ENCODE data around the gene DAAM1. TPM values are rescaled to one million over a fixed set of nuclear protein-coding genes. Genes with fewer than 3 reads are reported as not detected.
A peak's percentile ranks its signal among the peaks of the same experiment; 100 is the strongest.

Gene DAAM1
- total RNA-seq, 2 donors from 2014 or later, result 61.4 to 67.0 TPM

- H3K4me3 ChIP-seq, result no peak overlapping the region
- no peaks in the 10 kb centered on the region for H3K9me3 ChIP-seq
- H3K4me1 ChIP-seq, result peaks cover 0 to 52% of the 10 kb centered on the region in 2 donors
- H3K27ac ChIP-seq, result peak overlapping the region; percentile 32 to 73
- no peak for DNase-seq (ENCODE audit: low spot score)
- no peaks in the 10 kb centered on the region for H3K27me3 ChIP-seq
- TF ChIP-seq CTCF (IDR thresholded peaks at IDR 0.05), result no peak
- peaks cover 20% of the 10 kb centered on the region for H3K36me3 ChIP-seq
Observed at GRCh38 chr14:59294662-59294992, 106.2 kb downstream of the DAAM1 start.

DNA sequence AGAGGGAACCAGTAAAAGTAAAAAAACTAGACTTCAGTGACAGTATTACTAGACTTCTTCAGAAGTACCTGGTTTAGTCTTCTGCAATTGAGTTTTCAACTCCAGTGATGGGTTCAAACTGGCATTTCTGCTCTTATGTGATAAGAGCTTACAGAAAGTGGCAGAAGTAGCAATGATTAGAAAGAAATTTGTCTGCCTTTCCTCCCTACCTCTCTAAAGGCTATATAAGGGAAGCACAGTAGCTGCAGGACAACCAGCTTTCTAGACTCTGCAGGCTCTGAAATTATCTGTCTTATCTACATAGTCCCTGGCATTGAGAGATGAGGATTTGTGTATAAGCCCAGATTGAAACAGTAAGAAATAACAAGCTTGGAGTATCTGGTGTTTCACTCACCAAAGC lies 107.5 kb downstream of the DAAM1 start:
- peaks cover 0 to 56% of the 10 kb centered on the region in 2 donors for H3K4me1 ChIP-seq
- DNase-seq (ENCODE audit: low spot score), result no peak
- peaks cover 16% of the 10 kb centered on the region for H3K36me3 ChIP-seq
- TF ChIP-seq CTCF (IDR thresholded peaks at IDR 0.05), result no peak
- H3K4me3 ChIP-seq, result no peak overlapping the region
- H3K27me3 ChIP-seq, result no peaks in the 10 kb centered on the region
- peak overlapping the region in 1 of 2 donors; percentile 73 for H3K27ac ChIP-seq
- no peaks in the 10 kb centered on the region for H3K9me3 ChIP-seq

DNA sequence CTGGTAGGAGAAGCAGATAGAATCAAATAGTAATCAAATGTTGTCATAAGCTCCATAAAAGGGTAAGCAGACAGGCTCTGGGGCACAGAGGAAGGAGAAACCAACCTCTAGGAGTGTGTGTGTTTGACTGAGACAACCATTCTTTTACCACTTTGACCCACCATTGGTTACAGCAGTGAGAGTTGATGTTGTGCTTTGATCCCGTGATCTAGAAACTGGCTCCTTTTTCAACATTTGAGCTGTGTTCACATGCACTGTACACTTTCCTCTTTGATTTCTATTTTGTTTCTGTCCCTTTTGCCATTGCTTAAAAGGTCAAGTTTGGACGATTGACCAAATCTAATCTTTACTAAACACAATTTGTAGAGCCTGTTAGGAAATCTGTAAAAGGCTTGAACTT lies 108.0 kb downstream of the DAAM1 start:
- peaks cover 0 to 62% of the 10 kb centered on the region in 2 donors for H3K4me1 ChIP-seq
- peak overlapping the region in 1 of 2 donors; percentile 73 for H3K27ac ChIP-seq

DNA sequence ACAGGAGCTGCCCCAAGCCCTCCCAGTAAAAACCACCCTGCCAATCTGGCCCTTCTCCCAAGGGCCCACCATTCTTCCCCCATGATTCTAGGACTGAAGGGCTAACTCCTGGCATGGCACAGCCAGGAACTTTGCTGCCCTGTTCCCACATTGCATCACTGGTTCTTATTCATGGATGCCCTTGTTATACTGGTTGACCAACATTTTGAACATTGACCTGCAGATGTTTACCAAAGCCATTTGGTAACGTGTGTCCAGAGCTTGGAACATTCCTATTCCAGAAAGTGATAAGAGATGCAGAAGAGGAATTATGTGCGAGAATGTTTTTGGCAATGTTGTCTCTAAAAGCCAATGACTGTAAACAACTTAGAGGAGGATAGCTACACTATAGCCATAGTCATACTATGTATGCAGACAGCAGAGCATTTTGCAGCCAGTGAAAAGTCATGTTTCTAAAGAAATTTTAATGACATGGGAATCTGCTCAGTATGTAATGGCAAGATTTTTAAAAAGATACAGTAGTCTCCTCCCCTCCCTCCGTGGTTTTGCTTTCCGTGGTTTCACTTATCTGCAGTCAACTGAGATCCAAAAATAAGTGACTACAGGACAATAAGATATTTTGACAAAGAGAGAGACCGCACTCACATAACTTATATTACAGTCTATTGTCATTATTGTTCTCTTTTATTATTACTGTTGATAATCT lies 108.8 kb downstream of the DAAM1 start:
- no peak for DNase-seq (ENCODE audit: low spot score)
- Histone ChIP-seq H3K27ac (peak overlapping the region in 1 of 2 donors; percentile 73), H3K36me3 (peaks cover 3% of the 10 kb centered on the region), H3K27me3 (no peaks in the 10 kb centered on the region), H3K4me3 (no peak overlapping the region), H3K9me3 (no peaks in the 10 kb centered on the region), H3K4me1 (peaks cover 0 to 69% of the 10 kb centered on the region in 2 donors)
- no peak for TF ChIP-seq CTCF (IDR thresholded peaks at IDR 0.05)

More for the DNA sequence above, 108.0 kb downstream of the DAAM1 start:
- DNase-seq (ENCODE audit: low spot score), result no peak
- TF ChIP-seq CTCF (IDR thresholded peaks at IDR 0.05), result no peak
- peaks cover 10% of the 10 kb centered on the region for H3K36me3 ChIP-seq
- no peak overlapping the region for H3K4me3 ChIP-seq
- no peaks in the 10 kb centered on the region for H3K9me3 ChIP-seq
- no peaks in the 10 kb centered on the region for H3K27me3 ChIP-seq

DNA sequence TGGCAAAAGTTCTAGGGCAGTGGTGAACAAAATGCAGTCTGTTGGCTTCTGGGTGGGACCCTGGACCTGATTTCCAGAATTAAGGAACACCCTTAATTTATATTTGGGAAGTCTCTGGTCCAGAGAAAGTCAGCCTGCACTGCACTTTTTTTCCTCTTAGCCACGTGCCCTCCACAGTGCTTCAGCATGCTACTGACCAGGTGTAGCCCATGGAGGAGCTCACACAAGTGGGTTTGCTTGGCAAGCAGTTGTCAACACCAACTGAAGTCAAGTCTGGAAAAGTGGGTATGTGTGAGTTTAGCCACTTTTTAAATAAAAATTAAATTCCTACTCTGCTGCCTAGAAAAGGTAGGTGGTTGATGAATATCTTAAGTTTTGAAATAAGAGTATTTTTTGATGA lies 111.3 kb downstream of the DAAM1 start:
- no peak for DNase-seq (ENCODE audit: low spot score)
- no peak for TF ChIP-seq CTCF (IDR thresholded peaks at IDR 0.05)
- Histone ChIP-seq H3K27ac (no peak overlapping the region), H3K4me3 (no peak overlapping the region), H3K4me1 (peaks cover 0 to 64% of the 10 kb centered on the region in 2 donors), H3K27me3 (no peaks in the 10 kb centered on the region), H3K9me3 (no peaks in the 10 kb centered on the region), H3K36me3 (no peaks in the 10 kb centered on the region)

DNA sequence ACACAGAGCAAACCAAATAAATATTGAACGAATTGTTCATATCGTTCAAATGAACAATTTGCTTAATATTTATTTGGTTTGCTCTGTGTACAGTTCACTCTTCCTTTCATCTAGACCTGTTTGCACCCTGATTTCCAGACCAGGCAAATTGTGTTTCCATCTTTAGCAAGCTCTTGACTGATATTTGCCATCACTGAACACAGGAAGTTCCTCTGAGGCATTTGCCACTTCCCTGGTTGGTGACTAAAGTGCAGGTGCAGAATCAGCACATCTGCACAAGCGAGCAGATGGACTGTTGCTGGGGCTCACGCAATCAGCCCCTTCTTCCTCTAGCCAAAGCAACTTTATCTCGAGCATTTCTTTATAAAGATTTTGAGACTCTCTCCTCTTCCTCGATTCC lies 112.9 kb downstream of the DAAM1 start:
- H3K27ac ChIP-seq, result no peak overlapping the region
- no peaks in the 10 kb centered on the region for H3K9me3 ChIP-seq
- no peaks in the 10 kb centered on the region for H3K36me3 ChIP-seq
- no peaks in the 10 kb centered on the region for H3K27me3 ChIP-seq
- H3K4me3 ChIP-seq, result no peak overlapping the region
- TF ChIP-seq CTCF (IDR thresholded peaks at IDR 0.05), result no peak
- no peak for DNase-seq (ENCODE audit: low spot score)
- H3K4me1 ChIP-seq, result peaks cover 0 to 64% of the 10 kb centered on the region in 2 donors

All from right atrium auricular region (tissue), 2 donors.